ENCODE results near the gene LSM12. TPM values are rescaled to one million over a fixed set of nuclear protein-coding genes. Genes with fewer than 3 reads are reported as not detected.
A peak's percentile ranks its signal among the peaks of the same experiment; 100 is the strongest.

Gene LSM12
- total RNA-seq, 1 donor, result 59.0 TPM

GRCh38 chr17:44110823-44111633 is 44.6 kb upstream of the LSM12 start:
- peak overlapping the region; percentile 95 for H3K27ac ChIP-seq (ENCODE audit: low read depth, low read length)
- peak overlapping the region; percentile 87 for H3K4me2 ChIP-seq (ENCODE audit: insufficient read depth, low read length)
- no peaks in the 10 kb centered on the region for H3K9me3 ChIP-seq (ENCODE audit: low read depth, low read length)
- H3K4me1 ChIP-seq (ENCODE audit: insufficient read depth, low read length), result peaks cover 39% of the 10 kb centered on the region
- peak overlapping the region; percentile 71 for H3K4me3 ChIP-seq (ENCODE audit: insufficient read depth, low read length)
- H4K20me1 ChIP-seq (ENCODE audit: insufficient read depth, low read length), result peaks cover 28% of the 10 kb centered on the region
- H2AFZ ChIP-seq (ENCODE audit: low read length), result peak overlapping the region; percentile 45
- DNase-seq (ENCODE audit: insufficient read length, low spot score, missing footprints), result peak; percentile 98
- TF ChIP-seq CTCF (IDR thresholded peaks at IDR 0.05; ENCODE audit: extremely low read depth, low read depth, low read length), result no peak
- H3K36me3 ChIP-seq (ENCODE audit: insufficient read depth, low read length), result no peaks in the 10 kb centered on the region
- peaks cover 47% of the 10 kb centered on the region for H3K79me2 ChIP-seq (ENCODE audit: insufficient read depth, low read length)
- H3K27me3 ChIP-seq (ENCODE audit: insufficient read depth, low read length), result no peaks in the 10 kb centered on the region

GRCh38 chr17:44110011-44110686 is 43.7 kb upstream of the LSM12 start:
- Histone ChIP-seq H3K4me2 (ENCODE audit: insufficient read depth, low read length) (peak overlapping the region; percentile 87), H3K4me3 (ENCODE audit: insufficient read depth, low read length) (peak overlapping the region; percentile 71), H3K4me1 (ENCODE audit: insufficient read depth, low read length) (peaks cover 39% of the 10 kb centered on the region), H3K9me3 (ENCODE audit: low read depth, low read length) (no peaks in the 10 kb centered on the region), H3K27me3 (ENCODE audit: insufficient read depth, low read length) (no peaks in the 10 kb centered on the region), H3K36me3 (ENCODE audit: insufficient read depth, low read length) (no peaks in the 10 kb centered on the region), H3K27ac (ENCODE audit: low read depth, low read length) (peak overlapping the region; percentile 95), H4K20me1 (ENCODE audit: insufficient read depth, low read length) (peaks cover 33% of the 10 kb centered on the region), H3K79me2 (ENCODE audit: insufficient read depth, low read length) (peaks cover 55% of the 10 kb centered on the region), H2AFZ (ENCODE audit: low read length) (no peak overlapping the region)
- peak; percentile 77 for DNase-seq (ENCODE audit: insufficient read length, low spot score, missing footprints)
- no peak for TF ChIP-seq CTCF (IDR thresholded peaks at IDR 0.05; ENCODE audit: extremely low read depth, low read depth, low read length)

GRCh38 chr17:44109312-44109630 is 42.8 kb upstream of the LSM12 start:
- TF ChIP-seq CTCF (IDR thresholded peaks at IDR 0.05; ENCODE audit: extremely low read depth, low read depth, low read length), result no peak
- Histone ChIP-seq H3K4me2 (ENCODE audit: insufficient read depth, low read length) (peak overlapping the region; percentile 87), H3K79me2 (ENCODE audit: insufficient read depth, low read length) (peaks cover 63% of the 10 kb centered on the region), H3K27ac (ENCODE audit: low read depth, low read length) (peak overlapping the region; percentile 95), H3K4me1 (ENCODE audit: insufficient read depth, low read length) (peaks cover 39% of the 10 kb centered on the region), H3K36me3 (ENCODE audit: insufficient read depth, low read length) (no peaks in the 10 kb centered on the region), H3K4me3 (ENCODE audit: insufficient read depth, low read length) (peak overlapping the region; percentile 71), H4K20me1 (ENCODE audit: insufficient read depth, low read length) (peaks cover 31% of the 10 kb centered on the region), H2AFZ (ENCODE audit: low read length) (no peak overlapping the region), H3K27me3 (ENCODE audit: insufficient read depth, low read length) (no peaks in the 10 kb centered on the region), H3K9me3 (ENCODE audit: low read depth, low read length) (no peaks in the 10 kb centered on the region)
- DNase-seq (ENCODE audit: insufficient read length, low spot score, missing footprints), result peak; percentile 73
